Spleen (tissue), 11 donors: ENCODE measurements around the gene PLAC1. TPM values are rescaled to one million over a fixed set of nuclear protein-coding genes. Genes with fewer than 3 reads are reported as not detected.
A peak's percentile ranks its signal among the peaks of the same experiment; 100 is the strongest.

Experiments
- DNase-seq: peaks from one replicate; pipeline ENCODE4 v3.0.0-alpha.2; 2020
- H3K27ac ChIP-seq, 8 donors: fragments of 200-600 bp; sonication (generic) in 7 of 8; 1 replicate in 4 of 8; 2 replicates in 4 of 8; pipeline versions ENCODE4 v1.5.0 to v1.8.0; 2016 to 2021; ENCODE audit warnings: inconsistent platforms in 4 of 8, mild to moderate bottlenecking in 4 of 8, moderate library complexity in 1 of 8
- H3K27me3 ChIP-seq, 7 donors: fragments of 200-600 bp; sonication (generic) in 6 of 7; replicated peaks in 1 of 7; 1 replicate in 4 of 7; 2 replicates in 3 of 7; pipeline versions ENCODE4 v1.5.0 to v1.8.0; 2016 to 2021; ENCODE audit warnings: inconsistent platforms in 3 of 7, mild to moderate bottlenecking in 1 of 7
- H3K36me3 ChIP-seq, 6 donors: fragments of 200-600 bp; sonication (generic) in 5 of 6; 1 replicate in 4 of 6; 2 replicates in 2 of 6; pipeline versions ENCODE4 v1.5.0 to v1.8.0; 2016 to 2021; ENCODE audit warnings: inconsistent platforms in 2 of 6
- H3K4me1 ChIP-seq, 6 donors: fragments of 200-600 bp; sonication (generic) in 5 of 6; 1 replicate in 3 of 6; 2 replicates in 3 of 6; pipeline versions ENCODE4 v1.5.0 to v1.8.0; 2016 to 2021; ENCODE audit warnings: inconsistent platforms in 3 of 6
- H3K4me3 ChIP-seq, 8 donors: fragments of 200-600 bp; sonication (generic) in 7 of 8; 1 replicate in 4 of 8; 2 replicates in 4 of 8; pipeline versions ENCODE4 v1.5.0 to v1.8.0; 2016 to 2021; ENCODE audit warnings: inconsistent platforms in 4 of 8, mild to moderate bottlenecking in 4 of 8, moderate library complexity in 2 of 8
- H3K9me3 ChIP-seq, 8 donors: fragments of 200-600 bp; sonication (generic) in 7 of 8; 1 replicate in 4 of 8; 2 replicates in 4 of 8; pipeline versions ENCODE4 v1.5.0 to v1.8.0; 2016 to 2021; ENCODE audit warnings: inconsistent platforms in 4 of 8
- POLR2A ChIP-seq, 3 donors: fragments of 450-650 bp; IDR thresholded peaks; one replicate each; pipeline ENCODE4 v1.5.1; 2017; ENCODE audit warnings: antibody characterized with exemption in 3 of 3, mild to moderate bottlenecking in 1 of 3
- POLR2AphosphoS5 ChIP-seq, 3 donors: sonication (generic); formaldehyde crosslinking; IDR thresholded peaks; one replicate each; pipeline ENCODE4 v1.5.1; 2017; ENCODE audit warnings: antibody characterized with exemption in 3 of 3
- WGBS, 5 donors: extraction: QIAGEN DNeasy Blood & Tissue Kit in 3 of 5; methylation state at CpG; one replicate each; pipeline versions ENCODE4 v1.1.5 to v1.1.7; 2013 to 2018; 5-methylcytosine and 5-hydroxymethylcytosine counted together
- intact Hi-C: fragments of 100-400 bp; cut with DNase I; formaldehyde crosslinking; loops from one replicate; pipeline ENCODE4 v1.15.0; 2023; ENCODE audit warnings: low total_unique reads
- polyA plus RNA-seq, 3 donors: library from polyadenylated mRNA; stranded (reverse); fragments of 200-250 nt; gene quantifications; one replicate each; pipeline ENCODE4 v1.2.1, GENCODE V29; 2013
- total RNA-seq, 7 donors: library from RNA; depleted of rRNA in 3 of 7; stranded (reverse); fragments of >200 nt in 3 of 7; fragmentation: NEBNext Ultra II Directional in 4 of 7; extraction: Animal tissue kit (Norgen Biotek cat#: 25700) in 4 of 7; gene quantifications; one replicate each; pipeline versions ENCODE4 v1.1.0 to v1.2.1, GENCODE V29; 2016 to 2021
- TF ChIP-seq, protein P1 (sequence below), 11 experiments: fragments of 200-600 bp in 7 of 11; fragments of 450-650 bp in 4 of 11; sonication (generic) in 4 of 11; IDR thresholded peaks in 8 of 11; conservative IDR thresholded peaks in 3 of 11; 1 replicate in 7 of 11; 2 replicates in 4 of 11; pipeline versions ENCODE4 v1.4.0 to v1.8.0; 2016 to 2021; ENCODE audit warnings: antibody characterized with exemption in 11 of 11, inconsistent platforms in 4 of 11, mild to moderate bottlenecking in 1 of 11
- donor health status: healthy with polysubstance abuse.
- donor health status: DM: no; HTN: no; CAD: no; lungs with moderate emphysema.
- donor health status: DM: no; HTN: no; CAD: no.
- donor health status: Bipolar disorder and iron deficiency.
- donor health status: healthy.
- donor health status: DM: no; HTN: no; CAD: no.
- donor health status: DM: yes; HTN: yes; CAD: no.

Gene PLAC1
- total and polyA plus RNA-seq, 10 donors = not detected

- Histone ChIP-seq H3K27ac (no peak overlapping the region), H3K27me3 (no peaks in the 10 kb centered on the region), H3K36me3 (no peaks in the 10 kb centered on the region), H3K4me1 (no peaks in the 10 kb centered on the region), H3K9me3 (no peaks in the 10 kb centered on the region), H3K4me3 (no peak overlapping the region)
- WGBS, 5 donors = 79 to 95% (median 91%) methylated on average over 5 of the region's 5 CpGs
- intact Hi-C loops = no loop called here
- no peak for DNase-seq
- TF ChIP-seq, protein P1, sequence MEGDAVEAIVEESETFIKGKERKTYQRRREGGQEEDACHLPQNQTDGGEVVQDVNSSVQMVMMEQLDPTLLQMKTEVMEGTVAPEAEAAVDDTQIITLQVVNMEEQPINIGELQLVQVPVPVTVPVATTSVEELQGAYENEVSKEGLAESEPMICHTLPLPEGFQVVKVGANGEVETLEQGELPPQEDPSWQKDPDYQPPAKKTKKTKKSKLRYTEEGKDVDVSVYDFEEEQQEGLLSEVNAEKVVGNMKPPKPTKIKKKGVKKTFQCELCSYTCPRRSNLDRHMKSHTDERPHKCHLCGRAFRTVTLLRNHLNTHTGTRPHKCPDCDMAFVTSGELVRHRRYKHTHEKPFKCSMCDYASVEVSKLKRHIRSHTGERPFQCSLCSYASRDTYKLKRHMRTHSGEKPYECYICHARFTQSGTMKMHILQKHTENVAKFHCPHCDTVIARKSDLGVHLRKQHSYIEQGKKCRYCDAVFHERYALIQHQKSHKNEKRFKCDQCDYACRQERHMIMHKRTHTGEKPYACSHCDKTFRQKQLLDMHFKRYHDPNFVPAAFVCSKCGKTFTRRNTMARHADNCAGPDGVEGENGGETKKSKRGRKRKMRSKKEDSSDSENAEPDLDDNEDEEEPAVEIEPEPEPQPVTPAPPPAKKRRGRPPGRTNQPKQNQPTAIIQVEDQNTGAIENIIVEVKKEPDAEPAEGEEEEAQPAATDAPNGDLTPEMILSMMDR (IDR thresholded peaks at IDR 0.05 in 8 of 11, conservative IDR thresholded peaks at IDR 0.05 in 3 of 11) = no peak
- no peak for TF ChIP-seq POLR2A (IDR thresholded peaks at IDR 0.05)
- no peak for TF ChIP-seq POLR2AphosphoS5 (IDR thresholded peaks at IDR 0.05)
Observed at GRCh38 chrX:134694333-134695322, 36.4 kb upstream of the PLAC1 start.

GRCh38 chrX:134693644-134694043 is 35.4 kb upstream of the PLAC1 start:
- H3K27ac ChIP-seq = peak overlapping the region in 1 of 8 donors; percentile 30
- H3K4me1 ChIP-seq = no peaks in the 10 kb centered on the region
- H3K9me3 ChIP-seq = no peaks in the 10 kb centered on the region
- no peaks in the 10 kb centered on the region for H3K36me3 ChIP-seq
- intact Hi-C loops = no loop called here
- no peak overlapping the region for H3K4me3 ChIP-seq
- no peak for DNase-seq
- no peak for TF ChIP-seq POLR2A (IDR thresholded peaks at IDR 0.05)
- TF ChIP-seq, protein P1 (IDR thresholded peaks at IDR 0.05 in 8 of 11, conservative IDR thresholded peaks at IDR 0.05 in 3 of 11) = no peak
- TF ChIP-seq POLR2AphosphoS5 (IDR thresholded peaks at IDR 0.05) = no peak
- H3K27me3 ChIP-seq = no peaks in the 10 kb centered on the region
- WGBS, 5 donors = 61 to 100% (median 85%) methylated on average over 2 of the region's 2 CpGs

- Histone ChIP-seq H3K4me1 (no peaks in the 10 kb centered on the region), H3K9me3 (no peaks in the 10 kb centered on the region), H3K36me3 (no peaks in the 10 kb centered on the region), H3K27ac (peak overlapping the region in 3 of 8 donors; percentile 30 to 51 (median 48)), H3K27me3 (no peaks in the 10 kb centered on the region), H3K4me3 (no peak overlapping the region)
- WGBS, 5 donors = 47 to 89% (median 71%) methylated on average over 1 of the region's 1 CpG
- no peak for TF ChIP-seq POLR2A (IDR thresholded peaks at IDR 0.05)
- TF ChIP-seq, protein P1 (IDR thresholded peaks at IDR 0.05 in 8 of 11, conservative IDR thresholded peaks at IDR 0.05 in 3 of 11) = no peak
- no peak for TF ChIP-seq POLR2AphosphoS5 (IDR thresholded peaks at IDR 0.05)
- no peak for DNase-seq
- intact Hi-C loops = no loop called here
Observed at GRCh38 chrX:134692990-134693389, 34.7 kb upstream of the PLAC1 start.

GRCh38 chrX:134692233-134692632 is 34.0 kb upstream of the PLAC1 start:
- Histone ChIP-seq H3K36me3 (no peaks in the 10 kb centered on the region), H3K9me3 (no peaks in the 10 kb centered on the region), H3K4me1 (no peaks in the 10 kb centered on the region), H3K27me3 (no peaks in the 10 kb centered on the region), H3K4me3 (no peak overlapping the region), H3K27ac (peak overlapping the region in 7 of 8 donors; percentile 10 to 51 (median 30))
- intact Hi-C loops = no loop called here
- WGBS, 5 donors = 23 to 75% (median 31%) methylated on average over 1 of the region's 1 CpG
- DNase-seq = no peak
- TF ChIP-seq POLR2A (IDR thresholded peaks at IDR 0.05) (no peak), POLR2AphosphoS5 (IDR thresholded peaks at IDR 0.05) (no peak)
- TF ChIP-seq, protein P1 (IDR thresholded peaks at IDR 0.05 in 8 of 11, conservative IDR thresholded peaks at IDR 0.05 in 3 of 11) = no peak
